Sigmoid colon (tissue), 7 donors: Measurements from ENCODE around the gene GPR15LG. TPM values are rescaled to one million over a fixed set of nuclear protein-coding genes. Genes with fewer than 3 reads are reported as not detected.

Experiments used
- DNase-seq: peaks from one replicate; pipeline ENCODE4 v3.0.0-alpha.2; 2019
- H3K27ac ChIP-seq, 4 donors: fragments of 200-600 bp; sonication (generic); one replicate each; pipeline ENCODE4 v1.5.1; 2016 to 2019; ENCODE audit warnings: mild to moderate bottlenecking in 1 of 4
- H3K27me3 ChIP-seq, 3 donors: fragments of 200-600 bp; sonication (generic); one replicate each; pipeline ENCODE4 v1.5.1; 2019; ENCODE audit warnings: mild to moderate bottlenecking in 1 of 3
- H3K36me3 ChIP-seq, 4 donors: fragments of 200-600 bp; sonication (generic); one replicate each; pipeline ENCODE4 v1.5.1; 2016 to 2019
- H3K4me1 ChIP-seq, 4 donors: fragments of 200-600 bp; sonication (generic); one replicate each; pipeline ENCODE4 v1.5.1; 2017 to 2019
- H3K4me3 ChIP-seq, 4 donors: fragments of 200-600 bp; sonication (generic); one replicate each; pipeline ENCODE4 v1.5.1; 2017 to 2019; ENCODE audit warnings: mild to moderate bottlenecking in 2 of 4, moderate library complexity in 1 of 4
- H3K9me3 ChIP-seq, 4 donors: fragments of 200-600 bp in 3 of 4; sonication (generic) in 3 of 4; one replicate each; pipeline versions ENCODE4 v1.5.1 to v1.6.1; 2013 to 2019
- EP300 ChIP-seq, 4 donors: sonication (generic); formaldehyde crosslinking; IDR thresholded peaks; one replicate each; pipeline ENCODE4 v1.6.1; 2017; ENCODE audit warnings: antibody characterized with exemption in 4 of 4
- POLR2A ChIP-seq, 2 donors: fragments of 450-650 bp; IDR thresholded peaks; one replicate each; pipeline ENCODE4 v1.6.1; 2016; ENCODE audit warnings: antibody characterized with exemption in 2 of 2, mild to moderate bottlenecking in 2 of 2, moderate library complexity in 2 of 2
- POLR2AphosphoS5 ChIP-seq, 4 donors: sonication (generic); formaldehyde crosslinking; IDR thresholded peaks; one replicate each; pipeline ENCODE4 v1.6.1; 2017; ENCODE audit warnings: antibody characterized with exemption in 4 of 4
- WGBS, 2 donors: extraction: QIAGEN DNeasy Blood & Tissue Kit; methylation state at CpG; one replicate each; pipeline ENCODE4 v1.1.7; 2013; 5-methylcytosine and 5-hydroxymethylcytosine counted together
- intact Hi-C: fragments of 100-400 bp; cut with DNase I; formaldehyde crosslinking; loops from one replicate; pipeline ENCODE4 v1.15.1; 2023
- polyA plus RNA-seq, 3 donors: library from polyadenylated mRNA; stranded (reverse); fragments of 200-250 nt; gene quantifications; one replicate each; pipeline ENCODE4 v1.2.3, GENCODE V29; 2013
- total RNA-seq, 4 donors: library from RNA; depleted of rRNA; stranded (reverse); fragments of >200 nt; gene quantifications; one replicate each; pipeline ENCODE4 v1.1.0, GENCODE V29; 2016
- TF ChIP-seq, protein P1 (sequence below), 4 experiments: fragments of 450-650 bp in 3 of 4; fragments of 200-600 bp in 1 of 4; IDR thresholded peaks; one replicate each; pipeline ENCODE4 v1.5.1; 2016 to 2019; ENCODE audit warnings: antibody characterized with exemption in 4 of 4, mild to moderate bottlenecking in 3 of 4, moderate library complexity in 2 of 4
- donor health status: healthy with polysubstance abuse.
- donor health status: Bipolar disorder and iron deficiency.
- donor health status: healthy.

The GPR15LG gene
- total and polyA plus RNA-seq, 7 donors = 293 to 652 (median 324) TPM; not detected in 4

- no peak overlapping the region for H3K4me3 ChIP-seq
- no peak for DNase-seq
- TF ChIP-seq POLR2AphosphoS5 (IDR thresholded peaks at IDR 0.05) (no peak), POLR2A (IDR thresholded peaks at IDR 0.05) (no peak), EP300 (IDR thresholded peaks at IDR 0.05) (no peak)
- TF ChIP-seq, protein P1, sequence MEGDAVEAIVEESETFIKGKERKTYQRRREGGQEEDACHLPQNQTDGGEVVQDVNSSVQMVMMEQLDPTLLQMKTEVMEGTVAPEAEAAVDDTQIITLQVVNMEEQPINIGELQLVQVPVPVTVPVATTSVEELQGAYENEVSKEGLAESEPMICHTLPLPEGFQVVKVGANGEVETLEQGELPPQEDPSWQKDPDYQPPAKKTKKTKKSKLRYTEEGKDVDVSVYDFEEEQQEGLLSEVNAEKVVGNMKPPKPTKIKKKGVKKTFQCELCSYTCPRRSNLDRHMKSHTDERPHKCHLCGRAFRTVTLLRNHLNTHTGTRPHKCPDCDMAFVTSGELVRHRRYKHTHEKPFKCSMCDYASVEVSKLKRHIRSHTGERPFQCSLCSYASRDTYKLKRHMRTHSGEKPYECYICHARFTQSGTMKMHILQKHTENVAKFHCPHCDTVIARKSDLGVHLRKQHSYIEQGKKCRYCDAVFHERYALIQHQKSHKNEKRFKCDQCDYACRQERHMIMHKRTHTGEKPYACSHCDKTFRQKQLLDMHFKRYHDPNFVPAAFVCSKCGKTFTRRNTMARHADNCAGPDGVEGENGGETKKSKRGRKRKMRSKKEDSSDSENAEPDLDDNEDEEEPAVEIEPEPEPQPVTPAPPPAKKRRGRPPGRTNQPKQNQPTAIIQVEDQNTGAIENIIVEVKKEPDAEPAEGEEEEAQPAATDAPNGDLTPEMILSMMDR (IDR thresholded peaks at IDR 0.05) = no peak
- H3K9me3 ChIP-seq = no peaks in the 10 kb centered on the region
- intact Hi-C loops = no loop called here
- H3K4me1 ChIP-seq = no peaks in the 10 kb centered on the region
- H3K27me3 ChIP-seq = no peaks in the 10 kb centered on the region
- WGBS, 2 donors = 88 to 92% methylated on average over 9 of the region's 9 CpGs
- no peaks in the 10 kb centered on the region for H3K36me3 ChIP-seq
- no peak overlapping the region for H3K27ac ChIP-seq
Measured at GRCh38 chr10:84216834-84217233, 43.2 kb downstream of the GPR15LG start.

GRCh38 chr10:84217746-84218145 is 44.1 kb downstream of the GPR15LG start:
- no peaks in the 10 kb centered on the region for H3K36me3 ChIP-seq
- H3K4me3 ChIP-seq = no peak overlapping the region
- no peaks in the 10 kb centered on the region for H3K9me3 ChIP-seq
- peaks cover 0 to 5% (median 0%) of the 10 kb centered on the region in 3 donors for H3K27me3 ChIP-seq
- H3K4me1 ChIP-seq = no peaks in the 10 kb centered on the region
- 91 to 94% methylated on average over 4 of the region's 4 CpGs for WGBS, 2 donors
- no peak for DNase-seq
- TF ChIP-seq EP300 (IDR thresholded peaks at IDR 0.05) (no peak), POLR2A (IDR thresholded peaks at IDR 0.05) (no peak), POLR2AphosphoS5 (IDR thresholded peaks at IDR 0.05) (no peak)
- TF ChIP-seq, protein P1 (IDR thresholded peaks at IDR 0.05) = no peak
- intact Hi-C loops = no loop called here
- no peak overlapping the region for H3K27ac ChIP-seq

DNA sequence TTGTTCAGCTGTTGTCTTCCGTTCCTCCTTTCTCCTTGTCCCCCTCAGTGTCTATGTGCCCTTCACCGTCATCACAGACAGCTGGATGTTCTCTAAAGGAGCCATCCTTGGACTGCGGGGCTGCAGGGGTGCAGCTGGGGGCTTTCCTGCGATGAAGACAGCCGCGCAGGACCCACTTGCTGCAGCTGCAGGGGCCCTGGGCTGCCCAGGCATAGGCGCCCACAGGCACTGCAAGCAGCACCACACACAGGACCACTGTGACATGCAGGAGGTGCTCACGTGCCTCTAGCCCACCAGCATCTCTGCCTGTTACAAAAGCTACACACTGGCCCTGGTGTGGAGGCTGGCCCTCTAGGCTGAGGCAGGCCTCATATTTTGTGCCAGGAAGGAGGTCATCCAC is 48.3 kb downstream of the GPR15LG start:
- Histone ChIP-seq H3K27ac (no peak overlapping the region), H3K9me3 (no peaks in the 10 kb centered on the region), H3K4me1 (no peaks in the 10 kb centered on the region), H3K36me3 (no peaks in the 10 kb centered on the region), H3K4me3 (no peak overlapping the region), H3K27me3 (peaks cover 0 to 5% (median 0%) of the 10 kb centered on the region in 3 donors)
- TF ChIP-seq POLR2AphosphoS5 (IDR thresholded peaks at IDR 0.05) (no peak), POLR2A (IDR thresholded peaks at IDR 0.05) (no peak), EP300 (IDR thresholded peaks at IDR 0.05) (no peak)
- WGBS, 2 donors = 87 to 93% methylated on average over 8 of the region's 8 CpGs
- intact Hi-C loops = no loop called here
- DNase-seq = no peak

GRCh38 chr10:84224411-84225028 is 50.9 kb downstream of the GPR15LG start:
- intact Hi-C loops = no loop called here
- no peaks in the 10 kb centered on the region for H3K9me3 ChIP-seq
- TF ChIP-seq POLR2A (IDR thresholded peaks at IDR 0.05) = no peak
- TF ChIP-seq, protein P1 (IDR thresholded peaks at IDR 0.05) = no peak
- no peaks in the 10 kb centered on the region for H3K36me3 ChIP-seq
- H3K27me3 ChIP-seq = peaks cover 0 to 5% (median 0%) of the 10 kb centered on the region in 3 donors
- H3K27ac ChIP-seq = no peak overlapping the region
- no peak overlapping the region for H3K4me3 ChIP-seq
- H3K4me1 ChIP-seq = no peaks in the 10 kb centered on the region
- WGBS, 2 donors = 53 to 54% methylated on average over 6 of the region's 6 CpGs
- DNase-seq = no peak

DNA sequence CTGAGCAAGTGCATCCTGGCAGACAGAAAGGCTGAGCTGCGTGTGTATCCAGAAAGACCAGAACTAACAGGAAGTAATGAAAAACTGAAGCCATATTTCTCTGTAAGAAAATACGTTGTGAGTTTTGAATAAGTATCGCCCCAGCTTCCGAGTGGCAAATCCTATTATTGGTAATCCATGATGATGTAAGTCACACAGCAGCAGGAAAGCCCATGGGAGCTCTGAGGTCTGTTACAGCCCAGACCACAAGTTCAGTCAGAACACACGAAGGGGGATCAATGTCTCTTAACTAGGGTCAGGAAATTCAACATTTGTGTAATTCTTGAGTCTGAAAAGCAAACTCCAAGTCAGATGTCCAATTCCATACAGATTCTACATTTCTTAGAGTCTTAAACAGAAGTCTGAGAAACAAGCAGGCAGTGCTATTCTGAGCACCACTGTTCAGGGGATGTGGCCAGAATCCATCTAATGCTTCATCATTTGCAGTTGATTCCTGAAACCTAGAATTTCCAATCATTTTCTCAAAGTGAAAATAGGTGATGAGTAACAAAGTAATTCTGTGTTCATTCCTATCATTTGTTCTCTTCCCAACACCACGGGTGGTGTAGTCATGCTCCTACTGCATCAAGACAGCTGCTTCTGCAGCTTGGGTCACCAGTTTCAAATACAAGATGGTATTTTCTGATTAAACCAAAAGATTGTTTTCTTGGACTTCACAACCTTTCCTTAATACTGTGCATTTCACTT is 52.0 kb downstream of the GPR15LG start, which contains the start of gene LRIT2:
LRIT2 (minus strand) TSS at position 118 of the 747 bp plus-strand sequence; CDS start at position 94, 24 bp downstream.
- H3K4me3 ChIP-seq = no peak within 1 kb of the TSS
- H3K27me3 ChIP-seq = peaks cover 0 to 5% (median 0%) of the 10 kb centered on the region in 3 donors
- H3K4me1 ChIP-seq = no peaks in the 10 kb centered on the region
- intact Hi-C loops = no loop called here
- H3K9me3 ChIP-seq = no peaks in the 10 kb centered on the region
- no peaks in the 10 kb centered on the region for H3K36me3 ChIP-seq
- 63 to 65% methylated on average over 6 of the region's 6 CpGs for WGBS, 2 donors
- TF ChIP-seq POLR2A (IDR thresholded peaks at IDR 0.05) = no peak
- TF ChIP-seq, protein P1 (IDR thresholded peaks at IDR 0.05) = no peak
- no peak for TF ChIP-seq EP300 (IDR thresholded peaks at IDR 0.05)
- TF ChIP-seq POLR2AphosphoS5 (IDR thresholded peaks at IDR 0.05) = no peak
- DNase-seq = no peak
- no peak within 1 kb of the TSS for H3K27ac ChIP-seq
